GM13977 (cell line): ENCODE data around the gene HACD4.

ENCODE experiments used
- DNase-seq: peaks from one replicate; pipeline ENCODE4 v3.0.0; 2012; ENCODE audit warnings: low spot score
- in situ Hi-C: fragments of 300-500 bp; cut with MboI; formaldehyde crosslinking; loops from one replicate; pipeline ENCODE4 v1.12.0; 2022; ENCODE audit warnings: low sequenced_read_pairs, low pct_unique_long_range_greater_than_20kb, mixed read lengths, inconsistent platforms; ENCODE audit not compliant: unreplicated experiment
- TF ChIP-seq, protein P1 (sequence below): IDR thresholded peaks from 2 replicates; pipeline ENCODE4 v1.5.1; 2012; ENCODE audit warnings: mild to moderate bottlenecking, control low read depth; ENCODE audit not compliant: insufficient read depth; ENCODE audit errors: extremely low read depth, missing control alignments

The HACD4 gene

DNA sequence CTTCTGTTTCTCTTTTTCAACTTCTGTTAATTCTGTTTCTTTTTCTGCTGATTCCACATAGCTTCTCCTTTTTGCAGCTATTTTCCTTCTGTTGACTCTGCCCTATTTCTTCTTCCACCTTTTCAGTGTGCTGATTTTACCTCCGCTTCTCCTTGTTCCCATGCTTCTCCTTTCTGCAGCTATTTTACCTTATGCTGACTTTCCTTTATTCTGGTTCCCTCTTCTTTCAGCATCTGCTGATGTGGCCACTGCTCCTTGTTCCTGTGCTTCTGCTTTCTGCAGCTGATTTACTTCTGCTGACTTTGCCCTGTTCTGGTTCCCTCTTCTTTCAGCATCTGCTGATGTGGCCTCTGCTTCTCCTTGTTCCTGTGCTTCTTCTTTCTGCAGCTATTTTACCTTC, 58.8 kb downstream of the HACD4 start:
- no peak for DNase-seq
- TF ChIP-seq, protein P1, sequence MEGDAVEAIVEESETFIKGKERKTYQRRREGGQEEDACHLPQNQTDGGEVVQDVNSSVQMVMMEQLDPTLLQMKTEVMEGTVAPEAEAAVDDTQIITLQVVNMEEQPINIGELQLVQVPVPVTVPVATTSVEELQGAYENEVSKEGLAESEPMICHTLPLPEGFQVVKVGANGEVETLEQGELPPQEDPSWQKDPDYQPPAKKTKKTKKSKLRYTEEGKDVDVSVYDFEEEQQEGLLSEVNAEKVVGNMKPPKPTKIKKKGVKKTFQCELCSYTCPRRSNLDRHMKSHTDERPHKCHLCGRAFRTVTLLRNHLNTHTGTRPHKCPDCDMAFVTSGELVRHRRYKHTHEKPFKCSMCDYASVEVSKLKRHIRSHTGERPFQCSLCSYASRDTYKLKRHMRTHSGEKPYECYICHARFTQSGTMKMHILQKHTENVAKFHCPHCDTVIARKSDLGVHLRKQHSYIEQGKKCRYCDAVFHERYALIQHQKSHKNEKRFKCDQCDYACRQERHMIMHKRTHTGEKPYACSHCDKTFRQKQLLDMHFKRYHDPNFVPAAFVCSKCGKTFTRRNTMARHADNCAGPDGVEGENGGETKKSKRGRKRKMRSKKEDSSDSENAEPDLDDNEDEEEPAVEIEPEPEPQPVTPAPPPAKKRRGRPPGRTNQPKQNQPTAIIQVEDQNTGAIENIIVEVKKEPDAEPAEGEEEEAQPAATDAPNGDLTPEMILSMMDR, result no peak
- in situ Hi-C loops, result no loop called here

DNA sequence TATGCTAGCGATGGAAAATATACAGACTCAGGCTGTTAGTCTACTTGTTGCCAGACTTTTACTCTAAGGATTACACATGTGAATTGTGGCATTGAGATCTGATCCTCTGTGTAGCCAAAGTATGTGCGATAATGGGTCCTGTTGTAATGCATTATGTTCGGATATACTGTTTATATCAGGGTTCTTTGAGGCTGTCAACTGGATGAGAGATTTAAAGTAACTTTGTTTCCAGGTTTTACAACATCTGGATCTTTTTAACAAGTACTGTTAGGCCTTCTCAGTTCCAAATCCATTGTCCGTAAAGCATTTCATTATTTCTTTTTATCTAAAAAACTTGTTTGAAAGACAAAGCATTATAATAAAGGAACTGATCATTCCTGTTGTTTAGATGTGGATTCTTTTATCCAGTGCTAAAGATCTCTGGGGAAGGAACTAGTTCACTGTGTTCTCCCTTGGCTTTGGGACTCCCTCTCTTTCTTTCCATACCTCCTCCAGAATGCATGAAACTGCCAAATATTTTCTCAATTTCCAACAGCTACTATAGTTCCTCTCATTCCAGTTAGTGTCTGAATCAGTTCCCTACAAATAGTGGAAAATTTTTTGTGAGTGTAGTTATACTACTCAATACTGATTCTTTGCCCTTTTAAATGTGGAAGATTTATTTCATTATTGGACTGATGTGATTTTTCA, 68.8 kb downstream of the HACD4 start:
- TF ChIP-seq, protein P1, result no peak
- in situ Hi-C loops, result no loop called here
- no peak for DNase-seq

DNA sequence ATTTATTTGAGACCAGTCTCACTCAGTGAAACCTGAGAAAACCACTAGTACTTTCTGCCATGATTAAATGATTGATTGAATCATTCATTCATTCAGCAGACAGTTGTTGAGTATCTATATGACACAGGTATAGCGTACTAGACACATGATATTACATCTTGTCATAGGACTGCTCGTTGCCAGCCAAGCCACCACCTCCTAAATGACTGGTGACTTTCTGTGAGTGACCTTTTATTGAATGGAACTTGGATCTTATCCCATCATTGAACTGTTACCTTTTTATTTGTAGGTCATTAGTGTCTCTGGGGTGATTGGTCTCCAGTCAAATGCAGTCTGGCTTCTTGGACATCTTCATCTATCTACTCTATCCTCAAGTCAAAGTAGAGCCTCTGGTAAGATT, 80.7 kb downstream of the HACD4 start:
- no peak for DNase-seq
- in situ Hi-C loops, result no loop called here
- TF ChIP-seq, protein P1, result no peak
